Activated naive CD4-positive, alpha-beta T cell treated with anti-CD3 and anti-CD28 coated beads, Interleukin-2, amount 10 ng/mL, durations not matched to agents 7 days and 5 days (primary cell): Measurements from ENCODE around the gene MYO1F.

Experiments used
- CTCF ChIA-PET: fragments of 350-600 bp; sonication (Branson Sonifier 250); formaldehyde crosslinking; loops from one replicate; lab custom pipeline; 2021; ENCODE audit warnings: antibody characterized with exemption; lab: Charles Lee
- DNase-seq: peaks from one replicate; pipeline ENCODE4 v3.0.0-alpha.2; 2020
- H3K27ac Mint-ChIP-seq: one replicate; pipeline ENCODE4 v1.8.0; 2021; ENCODE audit warnings: mild to moderate bottlenecking, moderate library complexity, mixed read lengths
- H3K27me3 Mint-ChIP-seq: one replicate; pipeline ENCODE4 v1.8.0; 2021; ENCODE audit warnings: mild to moderate bottlenecking, mixed read lengths
- H3K36me3 Mint-ChIP-seq: one replicate; pipeline ENCODE4 v1.8.0; 2021; ENCODE audit warnings: mixed read lengths
- H3K4me1 Mint-ChIP-seq: one replicate; pipeline ENCODE4 v1.8.0; 2021; ENCODE audit warnings: mixed read lengths
- H3K4me3 Mint-ChIP-seq: one replicate; pipeline ENCODE4 v1.8.0; 2021; ENCODE audit warnings: mild to moderate bottlenecking, moderate library complexity, mixed read lengths
- H3K9me3 Mint-ChIP-seq: one replicate; pipeline ENCODE4 v1.8.0; 2021; ENCODE audit warnings: mixed read lengths

The MYO1F gene

GRCh38 chr19:8513687-8514504, 63.3 kb downstream of the MYO1F start, which contains the start of gene ZNF414:
Gene ZNF414, minus strand, starts transcription at chr19:8514167. Its CDS starts 121 bp downstream, at chr19:8514046.
- H3K27me3 Mint-ChIP-seq: no peaks in the 10 kb centered on the region
- CTCF ChIA-PET: interaction anchor here (1.0 to 9.6 kb wide), 6 partner anchors 19 to 102 kb away, joined by 3 to 82 read pairs (median 3); partner anchors contain the start of gene MYO1F
- H3K4me3 Mint-ChIP-seq: peak within 1 kb of the TSS; percentile 84
- H3K9me3 Mint-ChIP-seq: no peaks in the 10 kb centered on the region
- peaks cover 59% of the 10 kb centered on the region for H3K4me1 Mint-ChIP-seq
- peak within 1 kb of the TSS; percentile 97 for H3K27ac Mint-ChIP-seq
- DNase-seq: peak; percentile 97
- H3K36me3 Mint-ChIP-seq: peaks cover 25% of the 10 kb centered on the region

GRCh38 chr19:8513036-8513686, 64.1 kb downstream of the MYO1F start:
- Mint-ChIP-seq H3K27ac (peak overlapping the region; percentile 97), H3K36me3 (peaks cover 22% of the 10 kb centered on the region), H3K9me3 (no peaks in the 10 kb centered on the region), H3K4me3 (peak overlapping the region; percentile 84), H3K27me3 (no peaks in the 10 kb centered on the region), H3K4me1 (peaks cover 52% of the 10 kb centered on the region)
- CTCF ChIA-PET: interaction anchor here (1.0 to 9.6 kb wide), 6 partner anchors 18 to 101 kb away, joined by 3 to 82 read pairs (median 3); partner anchors contain the start of gene MYO1F
- no peak for DNase-seq

DNA sequence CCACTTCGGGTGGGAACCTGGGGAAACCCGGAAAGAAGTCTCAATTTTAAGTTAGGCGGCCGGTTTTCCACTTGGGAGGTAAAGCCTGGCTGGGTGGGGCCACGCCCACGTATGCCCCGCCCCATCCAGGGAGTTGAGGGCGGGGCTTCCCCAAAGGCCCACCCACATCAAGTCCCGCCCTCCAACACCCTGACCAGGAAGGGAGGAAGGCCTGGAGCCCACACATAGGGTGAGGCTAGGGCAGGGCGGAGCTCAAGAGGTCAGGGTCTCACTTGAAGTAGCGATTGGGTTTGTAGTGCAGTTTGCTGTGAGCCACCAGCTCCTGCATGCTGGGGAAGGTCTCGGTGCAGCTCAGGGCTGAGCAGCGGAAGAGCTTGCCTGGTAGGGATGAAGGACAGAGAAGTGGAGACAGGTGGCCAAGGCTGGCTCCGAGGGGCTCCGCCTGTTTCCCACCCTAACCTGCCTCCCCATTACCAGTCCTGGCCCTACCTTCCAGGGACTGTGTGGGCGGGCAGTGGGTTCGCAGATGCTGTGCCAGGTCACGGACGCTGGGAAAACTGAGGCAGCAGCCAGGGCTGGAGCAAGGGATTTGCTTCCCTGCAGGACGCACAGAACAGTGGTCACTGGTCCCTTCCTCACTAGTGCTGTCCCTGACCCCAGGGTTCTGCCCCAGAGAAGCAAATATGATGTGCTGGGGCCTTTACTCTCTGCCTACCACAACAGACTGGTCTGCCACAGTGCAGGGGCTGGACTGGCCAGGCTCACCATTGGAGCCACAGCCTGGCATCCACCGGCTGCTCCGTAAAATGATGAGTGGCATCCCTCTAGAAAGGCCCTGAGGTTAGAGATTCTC, 64.9 kb downstream of the MYO1F start:
- Mint-ChIP-seq H3K4me1 (peaks cover 44% of the 10 kb centered on the region), H3K4me3 (peak overlapping the region; percentile 84), H3K27me3 (no peaks in the 10 kb centered on the region), H3K36me3 (peaks cover 19% of the 10 kb centered on the region), H3K9me3 (no peaks in the 10 kb centered on the region), H3K27ac (peak overlapping the region; percentile 85)
- peak; percentile 42 for DNase-seq
- CTCF ChIA-PET: interaction anchor here (1.5 to 9.6 kb wide), 3 partner anchors 18 to 67 kb away, joined by 3 to 82 read pairs (median 6); partner anchors contain the start of gene MYO1F

DNA sequence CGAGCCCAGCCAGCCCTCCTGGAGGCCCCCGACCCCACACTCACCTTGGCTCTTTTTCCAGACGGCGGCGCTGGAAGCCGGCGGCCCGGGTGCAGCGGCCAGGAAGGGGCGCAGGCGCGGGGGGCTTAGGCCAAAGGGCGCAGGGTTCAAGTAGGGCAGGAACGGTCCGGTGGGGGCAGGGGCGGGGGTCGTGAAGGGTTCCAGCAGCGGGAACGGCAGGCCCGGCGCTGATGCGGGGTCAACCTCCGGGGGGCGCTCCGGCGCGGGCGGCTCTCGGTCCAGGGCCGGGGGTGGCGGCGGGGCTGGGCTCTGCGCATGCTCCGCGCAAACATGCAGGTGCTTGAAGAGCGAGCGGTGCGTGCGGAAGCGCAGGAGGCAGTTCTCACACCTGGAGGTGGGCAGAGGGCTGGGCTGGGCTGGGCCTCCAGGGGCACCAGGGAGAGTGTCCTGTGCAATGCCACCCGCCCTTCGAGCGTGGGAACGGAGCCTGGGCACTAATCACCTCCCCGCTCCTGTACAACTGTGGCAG, 65.6 kb downstream of the MYO1F start:
- CTCF ChIA-PET: interaction anchor here (9.6 kb wide), 1 partner anchor 68 kb away, joined by 82 read pairs; the partner anchor contains the start of gene MYO1F
- no peak overlapping the region for H3K27ac Mint-ChIP-seq
- H3K4me3 Mint-ChIP-seq: no peak overlapping the region
- peaks cover 39% of the 10 kb centered on the region for H3K4me1 Mint-ChIP-seq
- no peak for DNase-seq
- no peaks in the 10 kb centered on the region for H3K27me3 Mint-ChIP-seq
- H3K9me3 Mint-ChIP-seq: no peaks in the 10 kb centered on the region
- peaks cover 19% of the 10 kb centered on the region for H3K36me3 Mint-ChIP-seq

- CTCF ChIA-PET: interaction anchor here (1.0 kb wide), 1 partner anchor 70 kb away, joined by 3 read pairs; no protein-coding TSS in a partner anchor
- Mint-ChIP-seq H3K36me3 (peaks cover 21% of the 10 kb centered on the region), H3K27me3 (no peaks in the 10 kb centered on the region), H3K9me3 (no peaks in the 10 kb centered on the region), H3K4me3 (no peak overlapping the region), H3K4me1 (peaks cover 37% of the 10 kb centered on the region), H3K27ac (no peak overlapping the region)
- DNase-seq: no peak
These were observed 66.6 kb downstream of the MYO1F start for GRCh38 chr19:8510589-8511115.

DNA sequence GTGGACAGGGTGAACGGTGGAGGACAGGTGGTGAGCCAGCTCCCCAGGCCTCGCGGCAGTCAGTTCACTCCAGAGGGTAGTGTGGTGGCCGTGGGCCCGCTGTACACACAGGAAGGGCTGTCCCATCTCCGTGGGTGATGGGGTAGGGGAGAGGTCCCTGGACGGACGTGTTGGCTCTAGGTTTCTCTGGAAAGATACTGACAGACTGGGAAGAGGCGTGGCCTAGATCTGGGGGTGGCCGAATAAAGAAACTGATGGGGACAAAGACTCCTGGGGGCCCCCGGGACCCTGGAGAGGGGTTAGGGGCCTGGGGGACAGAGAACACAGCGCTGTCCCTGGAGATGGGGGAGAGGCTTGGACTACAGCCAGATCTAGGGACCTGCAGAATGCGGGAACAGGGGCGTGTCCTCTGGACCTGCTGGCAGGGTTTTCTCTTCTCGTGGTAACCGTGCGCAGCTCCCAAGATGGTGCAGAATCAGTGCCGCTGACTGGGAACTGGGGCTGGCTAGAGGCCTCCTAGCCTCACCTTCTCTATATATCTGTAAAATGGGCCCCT, 70.8 kb downstream of the MYO1F start:
- peak overlapping the region; percentile 85 for H3K4me3 Mint-ChIP-seq
- peaks cover 32% of the 10 kb centered on the region for H3K4me1 Mint-ChIP-seq
- H3K36me3 Mint-ChIP-seq: peaks cover 8% of the 10 kb centered on the region
- CTCF ChIA-PET: interaction anchor here (0.8 to 2.8 kb wide), 4 partner anchors 49 to 153 kb away, joined by 3 to 16 read pairs (median 4); partner anchors contain the start of gene MYO1F
- peak overlapping the region; percentile 28 for H3K27ac Mint-ChIP-seq
- peaks cover 6% of the 10 kb centered on the region for H3K27me3 Mint-ChIP-seq
- no peaks in the 10 kb centered on the region for H3K9me3 Mint-ChIP-seq
- no peak for DNase-seq

- Mint-ChIP-seq H3K4me3 (peak overlapping the region; percentile 85), H3K36me3 (peaks cover 6% of the 10 kb centered on the region), H3K27ac (peak overlapping the region; percentile 82), H3K27me3 (peaks cover 7% of the 10 kb centered on the region), H3K4me1 (peaks cover 35% of the 10 kb centered on the region), H3K9me3 (no peaks in the 10 kb centered on the region)
- peak; percentile 72 for DNase-seq
- CTCF ChIA-PET: interaction anchor here (0.7 to 2.8 kb wide), 10 partner anchors 18 to 187 kb away, joined by 3 to 16 read pairs (median 4); partner anchors contain the start of gene MYO1F
These were observed 71.4 kb downstream of the MYO1F start for GRCh38 chr19:8505680-8506401.

GRCh38 chr19:8504919-8505318, 72.3 kb downstream of the MYO1F start:
- peaks cover 43% of the 10 kb centered on the region for H3K4me1 Mint-ChIP-seq
- H3K4me3 Mint-ChIP-seq: peak overlapping the region; percentile 44
- peaks cover 14% of the 10 kb centered on the region for H3K27me3 Mint-ChIP-seq
- CTCF ChIA-PET: interaction anchor here (0.7 to 2.8 kb wide), 7 partner anchors 17 to 151 kb away, joined by 3 to 16 read pairs (median 5); no protein-coding TSS in a partner anchor
- no peaks in the 10 kb centered on the region for H3K9me3 Mint-ChIP-seq
- no peak overlapping the region for H3K27ac Mint-ChIP-seq
- DNase-seq: no peak
- H3K36me3 Mint-ChIP-seq: peaks cover 6% of the 10 kb centered on the region

DNA sequence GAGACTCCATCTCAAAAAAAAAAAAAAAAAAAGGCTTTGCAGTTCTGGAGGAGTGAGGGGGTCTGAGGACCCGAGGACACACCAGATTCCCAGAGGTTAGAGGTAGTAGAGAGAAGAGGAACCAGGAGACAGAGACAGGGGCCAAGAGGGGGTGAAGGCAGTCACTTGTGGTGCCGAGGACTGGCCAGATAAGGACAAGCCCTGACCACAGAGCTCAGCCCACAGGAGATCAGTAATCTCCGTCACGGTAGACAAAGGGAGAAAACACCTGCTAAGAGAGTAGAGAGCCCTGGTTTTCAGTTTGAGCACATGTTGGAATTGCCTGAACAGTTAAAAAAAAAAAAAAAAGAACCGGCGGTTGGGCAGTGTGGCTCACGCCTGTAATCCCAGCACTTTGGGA, 73.1 kb downstream of the MYO1F start:
- H3K36me3 Mint-ChIP-seq: peaks cover 6% of the 10 kb centered on the region
- no peaks in the 10 kb centered on the region for H3K9me3 Mint-ChIP-seq
- DNase-seq: no peak
- CTCF ChIA-PET: no interaction called here
- no peak overlapping the region for H3K27ac Mint-ChIP-seq
- H3K27me3 Mint-ChIP-seq: peaks cover 14% of the 10 kb centered on the region
- no peak overlapping the region for H3K4me3 Mint-ChIP-seq
- H3K4me1 Mint-ChIP-seq: peaks cover 43% of the 10 kb centered on the region

GRCh38 chr19:8503510-8503909, 73.7 kb downstream of the MYO1F start:
- no peak for DNase-seq
- H3K36me3 Mint-ChIP-seq: peaks cover 6% of the 10 kb centered on the region
- no peak overlapping the region for H3K4me3 Mint-ChIP-seq
- peaks cover 20% of the 10 kb centered on the region for H3K27me3 Mint-ChIP-seq
- H3K9me3 Mint-ChIP-seq: no peaks in the 10 kb centered on the region
- CTCF ChIA-PET: interaction anchor here (0.6 kb wide), 1 partner anchor 12 kb away, joined by 3 read pairs; no protein-coding TSS in a partner anchor
- H3K27ac Mint-ChIP-seq: no peak overlapping the region
- peaks cover 43% of the 10 kb centered on the region for H3K4me1 Mint-ChIP-seq

DNA sequence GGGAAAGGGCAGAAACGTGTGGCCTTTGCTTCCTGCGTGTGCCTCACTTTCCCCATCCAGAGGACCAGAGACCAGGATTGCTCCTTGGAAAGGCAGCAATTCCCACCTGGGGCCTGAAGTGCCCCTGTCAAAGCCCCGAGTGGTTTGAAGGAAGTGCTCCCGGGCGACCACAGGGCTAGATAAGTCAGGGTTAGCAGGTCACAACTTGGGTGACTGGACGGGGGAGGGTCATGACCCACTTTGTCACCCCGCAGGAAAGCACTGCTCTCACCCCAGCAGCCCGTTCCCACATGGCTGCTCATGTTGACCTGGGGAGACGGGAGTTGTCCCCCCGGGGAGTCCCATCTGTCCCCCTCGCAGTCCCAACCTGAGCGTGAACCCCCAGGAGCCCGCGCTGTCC, 75.3 kb downstream of the MYO1F start:
- DNase-seq: no peak
- CTCF ChIA-PET: no interaction called here
- H3K36me3 Mint-ChIP-seq: peaks cover 3% of the 10 kb centered on the region
- H3K27me3 Mint-ChIP-seq: peaks cover 21% of the 10 kb centered on the region
- no peaks in the 10 kb centered on the region for H3K9me3 Mint-ChIP-seq
- H3K4me3 Mint-ChIP-seq: no peak overlapping the region
- H3K4me1 Mint-ChIP-seq: peaks cover 43% of the 10 kb centered on the region
- H3K27ac Mint-ChIP-seq: no peak overlapping the region

GRCh38 chr19:8501516-8501915, 75.7 kb downstream of the MYO1F start:
- H3K4me3 Mint-ChIP-seq: no peak overlapping the region
- peaks cover 3% of the 10 kb centered on the region for H3K36me3 Mint-ChIP-seq
- no peak overlapping the region for H3K27ac Mint-ChIP-seq
- peaks cover 40% of the 10 kb centered on the region for H3K4me1 Mint-ChIP-seq
- peaks cover 21% of the 10 kb centered on the region for H3K27me3 Mint-ChIP-seq
- CTCF ChIA-PET: no interaction called here
- no peaks in the 10 kb centered on the region for H3K9me3 Mint-ChIP-seq
- DNase-seq: no peak
